ENCODE results near the gene TMEM132D. TPM values are rescaled to one million over a fixed set of nuclear protein-coding genes. Genes with fewer than 3 reads are reported as not detected.
A peak's percentile ranks its signal among the peaks of the same experiment; 100 is the strongest.

The TMEM132D gene
- total and polyA plus RNA-seq, 4 donors = 0.06 to 0.20 (median 0.13) TPM

- Histone ChIP-seq H3K9ac (ENCODE audit: insufficient read depth in 1 of 2, low read length in 2 of 2) (no peak overlapping the region), H3K9me3 (ENCODE audit: control insufficient read depth in 4 of 4, insufficient read depth in 3 of 4, low read length in 3 of 4) (peaks cover 0 to 6% (median 0%) of the 10 kb centered on the region in 4 donors), H3K27ac (ENCODE audit: low read depth in 1 of 2, low read length in 1 of 2) (no peak overlapping the region), H3K4me3 (no peak overlapping the region), H3K27me3 (ENCODE audit: control insufficient read depth in 3 of 3, insufficient read depth in 3 of 3, low read length in 2 of 3) (no peaks in the 10 kb centered on the region), H3K4me1 (ENCODE audit: control insufficient read depth in 5 of 5, insufficient read depth in 5 of 5, low read length in 5 of 5) (no peaks in the 10 kb centered on the region), H3K36me3 (ENCODE audit: control insufficient read depth in 4 of 4, insufficient read depth in 4 of 4, low read length in 4 of 4) (no peaks in the 10 kb centered on the region)
- TF ChIP-seq CTCF (IDR thresholded peaks at IDR 0.05; ENCODE audit: control extremely low read depth, extremely low read depth) = no peak
- ATAC-seq (ENCODE audit: insufficient read depth, low FRiP score) = no peak
- no peak for DNase-seq
Measured at GRCh38 chr12:129296671-129297070, 607.2 kb downstream of the TMEM132D start.

- H3K9ac ChIP-seq (ENCODE audit: insufficient read depth in 1 of 2, low read length in 2 of 2) = no peak overlapping the region
- H3K27ac ChIP-seq (ENCODE audit: low read depth in 1 of 2, low read length in 1 of 2) = no peak overlapping the region
- no peak for ATAC-seq (ENCODE audit: insufficient read depth, low FRiP score)
- no peaks in the 10 kb centered on the region for H3K27me3 ChIP-seq (ENCODE audit: control insufficient read depth in 3 of 3, insufficient read depth in 3 of 3, low read length in 2 of 3)
- WGBS, 2 donors = 96% methylated on average over 7 of the region's 7 CpGs
- no peaks in the 10 kb centered on the region for H3K4me1 ChIP-seq (ENCODE audit: control insufficient read depth in 5 of 5, insufficient read depth in 5 of 5, low read length in 5 of 5)
- H3K36me3 ChIP-seq (ENCODE audit: control insufficient read depth in 4 of 4, insufficient read depth in 4 of 4, low read length in 4 of 4) = no peaks in the 10 kb centered on the region
- H3K9me3 ChIP-seq (ENCODE audit: control insufficient read depth in 4 of 4, insufficient read depth in 3 of 4, low read length in 3 of 4) = peaks cover 0 to 5% (median 0%) of the 10 kb centered on the region in 4 donors
- DNase-seq = no peak
- H3K4me3 ChIP-seq = no peak overlapping the region
- TF ChIP-seq CTCF (IDR thresholded peaks at IDR 0.05; ENCODE audit: control extremely low read depth, extremely low read depth) = no peak
Measured at GRCh38 chr12:129294868-129295267, 609.0 kb downstream of the TMEM132D start.

GRCh38 chr12:129279771-129280170, 624.1 kb downstream of the TMEM132D start:
- H3K27me3 ChIP-seq (ENCODE audit: control insufficient read depth in 3 of 3, insufficient read depth in 3 of 3, low read length in 2 of 3) = no peaks in the 10 kb centered on the region
- no peak overlapping the region for H3K4me3 ChIP-seq
- no peak overlapping the region for H3K27ac ChIP-seq (ENCODE audit: low read depth in 1 of 2, low read length in 1 of 2)
- TF ChIP-seq CTCF (IDR thresholded peaks at IDR 0.05; ENCODE audit: control extremely low read depth, extremely low read depth) = no peak
- H3K9me3 ChIP-seq (ENCODE audit: control insufficient read depth in 4 of 4, insufficient read depth in 3 of 4, low read length in 3 of 4) = peaks cover 0 to 8% (median 0%) of the 10 kb centered on the region in 4 donors
- WGBS, 2 donors = 93 to 97% methylated on average over 5 of the region's 5 CpGs
- H3K9ac ChIP-seq (ENCODE audit: insufficient read depth in 1 of 2, low read length in 2 of 2) = no peak overlapping the region
- no peak for ATAC-seq (ENCODE audit: insufficient read depth, low FRiP score)
- H3K4me1 ChIP-seq (ENCODE audit: control insufficient read depth in 5 of 5, insufficient read depth in 5 of 5, low read length in 5 of 5) = no peaks in the 10 kb centered on the region
- no peak for DNase-seq
- H3K36me3 ChIP-seq (ENCODE audit: control insufficient read depth in 4 of 4, insufficient read depth in 4 of 4, low read length in 4 of 4) = no peaks in the 10 kb centered on the region

GRCh38 chr12:129276361-129277060, 627.3 kb downstream of the TMEM132D start:
- no peak for TF ChIP-seq CTCF (IDR thresholded peaks at IDR 0.05; ENCODE audit: control extremely low read depth, extremely low read depth)
- DNase-seq (peak in 1 of 3 donors; percentile 1), ATAC-seq (ENCODE audit: insufficient read depth, low FRiP score) (no peak)
- Histone ChIP-seq H3K9me3 (ENCODE audit: control insufficient read depth in 4 of 4, insufficient read depth in 3 of 4, low read length in 3 of 4) (peaks cover 0 to 2% (median 0%) of the 10 kb centered on the region in 4 donors), H3K36me3 (ENCODE audit: control insufficient read depth in 4 of 4, insufficient read depth in 4 of 4, low read length in 4 of 4) (no peaks in the 10 kb centered on the region), H3K4me1 (ENCODE audit: control insufficient read depth in 5 of 5, insufficient read depth in 5 of 5, low read length in 5 of 5) (no peaks in the 10 kb centered on the region), H3K27me3 (ENCODE audit: control insufficient read depth in 3 of 3, insufficient read depth in 3 of 3, low read length in 2 of 3) (no peaks in the 10 kb centered on the region), H3K9ac (ENCODE audit: insufficient read depth in 1 of 2, low read length in 2 of 2) (no peak overlapping the region), H3K4me3 (no peak overlapping the region), H3K27ac (ENCODE audit: low read depth in 1 of 2, low read length in 1 of 2) (no peak overlapping the region)
- 23% methylated on average over 9 of the region's 9 CpGs for WGBS, 2 donors
